ENCODE measurements around the gene NOL9.

GRCh38 chr1:6603238-6603914 is 49.1 kb upstream of the NOL9 start:
- TF ChIP-seq JUN (IDR thresholded peaks at IDR 0.05; ENCODE audit: borderline replicate concordance, insufficient read depth, insufficient read length, low read depth) = no peak
- TF ChIP-seq CTCF (IDR thresholded peaks at IDR 0.05; ENCODE audit: extremely low read depth in 1 of 2, insufficient read depth in 1 of 2, low read depth in 1 of 2, low read length in 2 of 2) = no peak
- TF ChIP-seq POLR2AphosphoS5 (IDR thresholded peaks at IDR 0.05; ENCODE audit: insufficient read depth, low read depth, low read length) = no peak
- TF ChIP-seq POLR2A (IDR thresholded peaks at IDR 0.05; ENCODE audit: low read depth, low read length) = peak; percentile 0
- no peak for TF ChIP-seq EZH2 (IDR thresholded peaks at IDR 0.05; ENCODE audit: borderline replicate concordance, low read depth, low read length, severe bottlenecking)
- TF ChIP-seq MAX (IDR thresholded peaks at IDR 0.05; ENCODE audit: insufficient read depth, insufficient read length) = no peak
- TF ChIP-seq MYC (IDR thresholded peaks at IDR 0.05; ENCODE audit: low read depth, low read length) = no peak
- TF ChIP-seq GATA2 (IDR thresholded peaks at IDR 0.05; ENCODE audit: insufficient read depth, insufficient read length, low read depth, low read length) = no peak

Data from endothelial cell of umbilical vein (primary cell).